Islet precursor cell (in vitro differentiated cells): ENCODE measurements around the gene MACO1.

Source experiments
- DNase-seq: peaks from one replicate; pipeline ENCODE4 v3.0.0-alpha.2; 2018

MACO1 gene

GRCh38 chr1:25544819-25545218 lies 114.1 kb downstream of the MACO1 start:
- no peak for DNase-seq

- no peak for DNase-seq
These were observed 115.1 kb downstream of the MACO1 start for GRCh38 chr1:25545767-25546166.

- DNase-seq: no peak
These were observed 115.5 kb downstream of the MACO1 start for GRCh38 chr1:25546193-25546592.

GRCh38 chr1:25548601-25549000 lies 117.9 kb downstream of the MACO1 start:
- DNase-seq: no peak

- DNase-seq: no peak
These were observed 118.8 kb downstream of the MACO1 start for GRCh38 chr1:25549273-25550154.
